IPS-15b (cell line): ENCODE data around the gene DMWD.
A peak's percentile ranks its signal among the peaks of the same experiment; 100 is the strongest.

Experiments used
- H3K27me3 ChIP-seq: one replicate; pipeline ENCODE4 v1.6.1; 2013; ENCODE audit warnings: low read length; ENCODE audit not compliant: control insufficient read depth, insufficient read depth
- H3K36me3 ChIP-seq: one replicate; pipeline ENCODE4 v1.6.1; 2013; ENCODE audit warnings: low read length; ENCODE audit not compliant: control insufficient read depth, insufficient read depth
- H3K4me1 ChIP-seq: one replicate; pipeline ENCODE4 v1.6.1; 2013; ENCODE audit warnings: mild to moderate bottlenecking, low read length; ENCODE audit not compliant: control insufficient read depth, insufficient read depth
- H3K4me3 ChIP-seq: one replicate; pipeline ENCODE4 v1.5.1; 2013; ENCODE audit warnings: low read depth, low read length
- H3K9ac ChIP-seq: one replicate; pipeline ENCODE4 v1.6.1; 2013; ENCODE audit warnings: low read depth, mild to moderate bottlenecking, low read length
- H3K9me3 ChIP-seq: one replicate; pipeline ENCODE4 v1.6.1; 2013; ENCODE audit warnings: mild to moderate bottlenecking, low read length; ENCODE audit not compliant: control insufficient read depth, insufficient read depth

The DMWD gene

GRCh38 chr19:45782162-45782691, 10.4 kb downstream of the DMWD start, which contains the start of gene DMPK:
Gene DMPK (minus strand): TSS chr19:45782490. CDS start chr19:45782352, 138 bp downstream.
- H3K9ac ChIP-seq, result no peak within 1 kb of the TSS
- H3K4me3 ChIP-seq, result no peak within 1 kb of the TSS

GRCh38 chr19:45781214-45782161, 11.2 kb downstream of the DMWD start:
- no peak overlapping the region for H3K4me3 ChIP-seq
- peaks cover 8% of the 10 kb centered on the region for H3K4me1 ChIP-seq
- H3K9ac ChIP-seq, result no peak overlapping the region
- H3K27me3 ChIP-seq, result peaks cover 9% of the 10 kb centered on the region
- no peaks in the 10 kb centered on the region for H3K9me3 ChIP-seq
- peaks cover 26% of the 10 kb centered on the region for H3K36me3 ChIP-seq

More at GRCh38 chr19:45782162-45782691, 10.4 kb downstream of the DMWD start, which contains the start of gene DMPK:
- Histone ChIP-seq H3K9me3 (no peaks in the 10 kb centered on the region), H3K4me1 (peaks cover 8% of the 10 kb centered on the region), H3K27me3 (peaks cover 9% of the 10 kb centered on the region), H3K36me3 (peaks cover 27% of the 10 kb centered on the region)

- Histone ChIP-seq H3K9me3 (no peaks in the 10 kb centered on the region), H3K36me3 (peaks cover 18% of the 10 kb centered on the region), H3K4me1 (peaks cover 8% of the 10 kb centered on the region), H3K27me3 (peaks cover 9% of the 10 kb centered on the region), H3K9ac (no peak overlapping the region), H3K4me3 (no peak overlapping the region)
Observed at GRCh38 chr19:45780448-45781213, 12.0 kb downstream of the DMWD start.

- Histone ChIP-seq H3K36me3 (peaks cover 14% of the 10 kb centered on the region), H3K9ac (no peak overlapping the region), H3K9me3 (no peaks in the 10 kb centered on the region), H3K4me1 (peaks cover 8% of the 10 kb centered on the region), H3K4me3 (peak overlapping the region; percentile 71), H3K27me3 (peaks cover 9% of the 10 kb centered on the region)
Observed at GRCh38 chr19:45780146-45780447, 12.5 kb downstream of the DMWD start.

- Histone ChIP-seq H3K9ac (peak overlapping the region; percentile 65), H3K9me3 (no peaks in the 10 kb centered on the region), H3K4me1 (peaks cover 8% of the 10 kb centered on the region), H3K36me3 (peaks cover 14% of the 10 kb centered on the region), H3K27me3 (peaks cover 9% of the 10 kb centered on the region), H3K4me3 (peak overlapping the region; percentile 71)
Observed at GRCh38 chr19:45779231-45780145, 13.2 kb downstream of the DMWD start.

- H3K9ac ChIP-seq, result no peak overlapping the region
- H3K4me3 ChIP-seq, result no peak overlapping the region
- H3K27me3 ChIP-seq, result peaks cover 9% of the 10 kb centered on the region
- peaks cover 14% of the 10 kb centered on the region for H3K36me3 ChIP-seq
- H3K4me1 ChIP-seq, result peaks cover 8% of the 10 kb centered on the region
- no peaks in the 10 kb centered on the region for H3K9me3 ChIP-seq
Observed at GRCh38 chr19:45778010-45778661, 14.5 kb downstream of the DMWD start.

GRCh38 chr19:45777395-45777961, 15.2 kb downstream of the DMWD start:
- Histone ChIP-seq H3K9me3 (no peaks in the 10 kb centered on the region), H3K4me3 (no peak overlapping the region), H3K9ac (no peak overlapping the region), H3K4me1 (peaks cover 8% of the 10 kb centered on the region), H3K27me3 (peaks cover 9% of the 10 kb centered on the region), H3K36me3 (peaks cover 14% of the 10 kb centered on the region)

GRCh38 chr19:45774765-45775164, 17.9 kb downstream of the DMWD start:
- Histone ChIP-seq H3K36me3 (peaks cover 14% of the 10 kb centered on the region), H3K4me1 (peaks cover 1% of the 10 kb centered on the region), H3K4me3 (no peak overlapping the region), H3K9me3 (no peaks in the 10 kb centered on the region), H3K27me3 (no peaks in the 10 kb centered on the region), H3K9ac (no peak overlapping the region)

- H3K27me3 ChIP-seq, result no peaks in the 10 kb centered on the region
- peaks cover 14% of the 10 kb centered on the region for H3K36me3 ChIP-seq
- H3K4me1 ChIP-seq, result no peaks in the 10 kb centered on the region
- no peak overlapping the region for H3K4me3 ChIP-seq
- H3K9ac ChIP-seq, result no peak overlapping the region
- no peaks in the 10 kb centered on the region for H3K9me3 ChIP-seq
Observed at GRCh38 chr19:45773384-45773783, 19.3 kb downstream of the DMWD start.

- no peak overlapping the region for H3K4me3 ChIP-seq
- H3K27me3 ChIP-seq, result no peaks in the 10 kb centered on the region
- peaks cover 12% of the 10 kb centered on the region for H3K36me3 ChIP-seq
- H3K4me1 ChIP-seq, result no peaks in the 10 kb centered on the region
- no peaks in the 10 kb centered on the region for H3K9me3 ChIP-seq
- H3K9ac ChIP-seq, result no peak overlapping the region
Observed at GRCh38 chr19:45772912-45773311, 19.7 kb downstream of the DMWD start.
